GM12878 (cell line): Measurements from ENCODE around the gene DRC1. TPM values are rescaled to one million over a fixed set of nuclear protein-coding genes. Genes with fewer than 3 reads are reported as not detected.

Experiments
- ATAC-seq: fragments of 200-7000 bp; cut with Tn5 transposase; 3 replicates; pipeline ENCODE4 v1.9.1; 2020; ENCODE audit warnings: mild to moderate bottlenecking, moderate library complexity
- BruUV-seq: library from RNA; stranded (reverse); fragments of 400-500 nt; replicated peaks from 2 replicates; lab custom pipeline; 2021; lab: Mats Ljungman, UMichigan
- CTCF ChIA-PET: fragments of 300-600 bp; sonication (Branson Sonifier 250); formaldehyde crosslinking; extraction: SDS; loops from one replicate; lab custom pipeline; 2021; ENCODE audit warnings: inconsistent platforms; lab: Yijun Ruan, JAX
- POLR2A ChIA-PET: fragments of 350-600 bp; formaldehyde crosslinking; extraction: SDS; loops from one replicate; lab custom pipeline; 2021; ENCODE audit warnings: inconsistent platforms; lab: Charles Lee
- RAD21 ChIA-PET: fragments of 300-600 bp; sonication (Branson Sonifier 250); formaldehyde crosslinking; loops from one replicate; lab custom pipeline; 2023; ENCODE audit warnings: antibody characterized with exemption; ENCODE audit not compliant: unreplicated experiment; lab: Charles Lee
- SMC1A ChIA-PET: fragments of 300-600 bp; sonication (Branson Sonifier 250); formaldehyde crosslinking; loops from one replicate; lab custom pipeline; 2023; ENCODE audit not compliant: unreplicated experiment, uncharacterized antibody; lab: Charles Lee
- DNase-seq: peaks from one replicate; pipeline ENCODE4 v3.0.0-alpha.2; 2011; ENCODE audit warnings: low read depth, low spot score
- FAIRE-seq: peaks from 3 replicates; lab custom pipeline; 2011; peaks lifted over from hg19 to GRCh38; lab: Jason Lieb, UNC
- H2AFZ ChIP-seq: 2 replicates; pipeline ENCODE4 v1.6.0; 2011; ENCODE audit warnings: low read depth, low read length, control low read depth; ENCODE audit not compliant: control insufficient read depth
- H3K27ac ChIP-seq: 2 replicates; pipeline ENCODE4 v1.5.1; 2011; ENCODE audit warnings: control low read depth; ENCODE audit not compliant: control insufficient read depth, insufficient read depth
- H3K27me3 ChIP-seq, 2 experiments: replicated peaks in 1 of 2; 2 replicates each; pipeline versions ENCODE4 v1.6.0 to v1.6.1; 2011; ENCODE audit warnings: low read length in 1 of 2; ENCODE audit not compliant: control insufficient read depth in 2 of 2, insufficient read depth in 2 of 2
- H3K36me3 ChIP-seq, 2 experiments: 2 replicates each; pipeline ENCODE4 v1.5.1; 2011; ENCODE audit warnings: low read length in 1 of 2; ENCODE audit not compliant: control insufficient read depth in 2 of 2, insufficient read depth in 2 of 2
- H3K4me1 ChIP-seq: 2 replicates; pipeline ENCODE4 v1.6.1; 2011; ENCODE audit warnings: mild to moderate bottlenecking, low read length, moderate library complexity, mixed read lengths; ENCODE audit not compliant: control insufficient read depth, insufficient read depth
- H3K4me2 ChIP-seq: 2 replicates; pipeline ENCODE4 v1.6.0; 2011; ENCODE audit warnings: control low read depth; ENCODE audit not compliant: control insufficient read depth, insufficient read depth
- H3K4me3 ChIP-seq: fragments of 200-600 bp; sonication (generic); 2 replicates; pipeline ENCODE4 v1.5.1; 2016
- H3K79me2 ChIP-seq: 2 replicates; pipeline ENCODE4 v1.6.0; 2011; ENCODE audit warnings: low read length; ENCODE audit not compliant: control insufficient read depth, insufficient read depth
- H3K9ac ChIP-seq: 2 replicates; pipeline ENCODE4 v1.8.0; 2011; ENCODE audit warnings: low read length, control low read depth, mixed read lengths; ENCODE audit not compliant: control insufficient read depth, insufficient read depth
- H3K9me3 ChIP-seq: replicated peaks from 3 replicates; pipeline ENCODE4 v1.5.1; 2011; ENCODE audit warnings: mild to moderate bottlenecking, low read length; ENCODE audit not compliant: control insufficient read depth, insufficient read depth
- H4K20me1 ChIP-seq: 2 replicates; pipeline ENCODE4 v1.6.0; 2011; ENCODE audit not compliant: control insufficient read depth, insufficient read depth
- BCL11A ChIP-seq: IDR thresholded peaks from 2 replicates; pipeline ENCODE4 v1.6.1; 2011; ENCODE audit warnings: low read depth, low read length
- NFYB ChIP-seq: IDR thresholded peaks from 2 replicates; pipeline ENCODE4 v1.6.1; 2011; ENCODE audit warnings: low read depth, mild to moderate bottlenecking, low read length, improper control_type of control experiment, moderate library complexity; ENCODE audit not compliant: insufficient read depth
- WGBS: methylation state at CpG from one replicate; pipeline ENCODE4 v1.1.6; 2016; ENCODE audit warnings: low lambda C conversion rate; ENCODE audit not compliant: insufficient replicate concordance, insufficient coverage; ENCODE audit errors: missing lambda C conversion rate; 5-methylcytosine and 5-hydroxymethylcytosine counted together
- in situ Hi-C: fragments of 300-500 bp; cut with MboI; formaldehyde crosslinking; loops from 9 replicates; pipeline ENCODE4 v1.14.3; 2018; ENCODE audit warnings: mixed read lengths
- intact Hi-C: fragments of 100-400 bp; cut with micrococcal nuclease; formaldehyde crosslinking; loops from one replicate; pipeline ENCODE4 v1.14.2; 2022; ENCODE audit not compliant: unreplicated experiment
- polyA plus RNA-seq, 11 experiments: library from polyadenylated mRNA; depleted of rRNA in 4 of 11; unstranded in 6 of 11; stranded (reverse) in 5 of 11; fragments of >200 nt; fragmentation: Nextera tagmentation in 4 of 11; fragmentation: Illumina TruSeq in 1 of 11; extraction: Ambion mirVana in 4 of 11; extraction: Trizol in 1 of 11; gene quantifications; 1 replicate in 1 of 11; 2 replicates in 10 of 11; pipeline versions ENCODE4 v1.2.1 to v1.2.3, GENCODE V29; 2011 to 2016; ENCODE audit warnings: inconsistent platforms in 2 of 11, missing spikeins in 2 of 11, low read depth in 1 of 11
- total RNA-seq, 4 experiments: library from RNA; depleted of rRNA in 3 of 4; stranded (reverse); fragments of >200 nt in 3 of 4; fragmentation: Illumina TruSeq in 1 of 4; extraction: Trizol in 1 of 4; gene quantifications; 2 replicates each; pipeline versions ENCODE4 v1.2.1 to v1.2.3, GENCODE V29; 2013 to 2021
- TF ChIP-seq, protein P1 (sequence below): fragments of 450-650 bp; formaldehyde crosslinking; IDR thresholded peaks from 2 replicates; pipeline ENCODE4 v1.4.0; 2020; ENCODE audit warnings: mild to moderate bottlenecking, moderate library complexity

The DRC1 gene
- total and polyA plus RNA-seq, 10 of the 15 experiments (the other 5 are each of a cell fraction or from before 2014, with no cell fraction given) = 0.03 TPM; not detected in 9

- no peaks in the 10 kb centered on the region for H3K36me3 ChIP-seq
- intact Hi-C loops = no loop called here
- H3K27ac ChIP-seq = peak overlapping the region; percentile 20
- no TSS peak for BruUV-seq
- ChIA-PET POLR2A (no interaction called here), SMC1A (no interaction called here), RAD21 (no interaction called here), CTCF (interaction anchor here (0.6 to 2.0 kb wide), 2 partner anchors 9 to 12 kb away, joined by 3 to 10 read pairs; no protein-coding TSS in a partner anchor)
- H3K4me1 ChIP-seq = peaks cover 15% of the 10 kb centered on the region
- H4K20me1 ChIP-seq = no peaks in the 10 kb centered on the region
- H3K27me3 ChIP-seq = no peaks in the 10 kb centered on the region; a peak in 1 of 4 replicates
- in situ Hi-C loops = no loop called here
- H3K9ac ChIP-seq = no peak overlapping the region
- DNase-seq (no peak), FAIRE-seq (peak; percentile 18), ATAC-seq (peak; percentile 24; the same call in 1 of the 3 replicates)
- WGBS = 66% methylated on average over 7 of the region's 7 CpGs
- no peak overlapping the region for H2AFZ ChIP-seq
- H3K4me3 ChIP-seq = no peak overlapping the region
- H3K4me2 ChIP-seq = no peak overlapping the region
- no peaks in the 10 kb centered on the region for H3K9me3 ChIP-seq
- no peak for TF ChIP-seq BCL11A
- no peaks in the 10 kb centered on the region for H3K79me2 ChIP-seq
Measured at GRCh38 chr2:26492749-26493515, 91.2 kb downstream of the DRC1 start.

DNA sequence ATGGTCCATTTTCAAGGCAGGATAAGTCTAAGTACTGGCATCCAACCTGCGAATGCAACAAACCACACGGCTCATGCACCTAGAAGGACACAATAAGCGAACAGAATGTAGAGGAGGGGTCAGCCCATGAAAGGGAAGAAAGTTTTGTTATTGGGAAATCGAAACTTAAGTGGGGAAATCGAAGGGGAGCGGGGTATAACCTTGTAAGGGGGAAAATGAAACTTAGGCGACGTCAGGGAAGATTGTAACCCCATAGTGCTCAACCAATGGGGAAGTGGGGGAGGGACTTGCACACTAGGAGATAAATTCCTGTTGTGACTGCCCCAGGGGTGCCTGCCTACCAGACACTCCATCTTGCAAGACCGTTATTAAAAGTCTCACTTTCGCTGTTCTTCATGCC, 91.8 kb downstream of the DRC1 start:
- CTCF ChIA-PET = no interaction called here
- Histone ChIP-seq H3K27me3 (no peaks in the 10 kb centered on the region; a peak in 1 of 4 replicates), H3K4me2 (no peak overlapping the region), H3K36me3 (no peaks in the 10 kb centered on the region), H4K20me1 (no peaks in the 10 kb centered on the region), H3K9ac (no peak overlapping the region), H3K4me3 (no peak overlapping the region), H3K79me2 (no peaks in the 10 kb centered on the region), H3K4me1 (peaks cover 15% of the 10 kb centered on the region), H3K9me3 (no peaks in the 10 kb centered on the region), H3K27ac (no peak overlapping the region; the same call in 1 of the 2 replicates), H2AFZ (no peak overlapping the region; the same call in 1 of the 2 replicates)
- ATAC-seq (peak; percentile 53), DNase-seq (no peak), FAIRE-seq (no peak)
- intact Hi-C loops (no loop called here), in situ Hi-C loops (no loop called here)
- no TSS peak for BruUV-seq
- 47% methylated on average over 8 of the region's 10 CpGs for WGBS
- TF ChIP-seq NFYB = peak; percentile 58; the same call in 1 of the 2 replicates
- TF ChIP-seq, protein P1, sequence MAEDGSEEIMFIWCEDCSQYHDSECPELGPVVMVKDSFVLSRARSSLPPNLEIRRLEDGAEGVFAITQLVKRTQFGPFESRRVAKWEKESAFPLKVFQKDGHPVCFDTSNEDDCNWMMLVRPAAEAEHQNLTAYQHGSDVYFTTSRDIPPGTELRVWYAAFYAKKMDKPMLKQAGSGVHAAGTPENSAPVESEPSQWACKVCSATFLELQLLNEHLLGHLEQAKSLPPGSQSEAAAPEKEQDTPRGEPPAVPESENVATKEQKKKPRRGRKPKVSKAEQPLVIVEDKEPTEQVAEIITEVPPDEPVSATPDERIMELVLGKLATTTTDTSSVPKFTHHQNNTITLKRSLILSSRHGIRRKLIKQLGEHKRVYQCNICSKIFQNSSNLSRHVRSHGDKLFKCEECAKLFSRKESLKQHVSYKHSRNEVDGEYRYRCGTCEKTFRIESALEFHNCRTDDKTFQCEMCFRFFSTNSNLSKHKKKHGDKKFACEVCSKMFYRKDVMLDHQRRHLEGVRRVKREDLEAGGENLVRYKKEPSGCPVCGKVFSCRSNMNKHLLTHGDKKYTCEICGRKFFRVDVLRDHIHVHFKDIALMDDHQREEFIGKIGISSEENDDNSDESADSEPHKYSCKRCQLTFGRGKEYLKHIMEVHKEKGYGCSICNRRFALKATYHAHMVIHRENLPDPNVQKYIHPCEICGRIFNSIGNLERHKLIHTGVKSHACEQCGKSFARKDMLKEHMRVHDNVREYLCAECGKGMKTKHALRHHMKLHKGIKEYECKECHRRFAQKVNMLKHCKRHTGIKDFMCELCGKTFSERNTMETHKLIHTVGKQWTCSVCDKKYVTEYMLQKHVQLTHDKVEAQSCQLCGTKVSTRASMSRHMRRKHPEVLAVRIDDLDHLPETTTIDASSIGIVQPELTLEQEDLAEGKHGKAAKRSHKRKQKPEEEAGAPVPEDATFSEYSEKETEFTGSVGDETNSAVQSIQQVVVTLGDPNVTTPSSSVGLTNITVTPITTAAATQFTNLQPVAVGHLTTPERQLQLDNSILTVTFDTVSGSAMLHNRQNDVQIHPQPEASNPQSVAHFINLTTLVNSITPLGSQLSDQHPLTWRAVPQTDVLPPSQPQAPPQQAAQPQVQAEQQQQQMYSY (CRISPR knock-in tag) = no peak
- SMC1A ChIA-PET = no interaction called here
- POLR2A ChIA-PET = no interaction called here
- RAD21 ChIA-PET = no interaction called here
